Kidney epithelial cell (primary cell): ENCODE measurements around the gene CRIP1. TPM values are rescaled to one million over a fixed set of nuclear protein-coding genes. Genes with fewer than 3 reads are reported as not detected.

Source experiments
- DNase-seq: peaks from one replicate; pipeline ENCODE4 v3.0.0-alpha.2; 2010; ENCODE audit warnings: low read depth
- H3K27me3 ChIP-seq: 2 replicates; pipeline ENCODE4 v1.6.0; 2011; ENCODE audit warnings: low read length; ENCODE audit not compliant: control insufficient read depth, insufficient read depth
- H3K36me3 ChIP-seq: 2 replicates; pipeline ENCODE4 v1.5.1; 2011; ENCODE audit warnings: low read length; ENCODE audit not compliant: control insufficient read depth, insufficient read depth
- H3K4me3 ChIP-seq: 2 replicates; pipeline ENCODE4 v1.5.1; 2011; ENCODE audit warnings: low read depth, mild to moderate bottlenecking, control low read depth, low read length
- CTCF ChIP-seq: IDR thresholded peaks from 2 replicates; pipeline ENCODE4 v1.5.1; 2011; ENCODE audit warnings: mild to moderate bottlenecking, moderate library complexity, low read length, control low read depth, inconsistent platforms; ENCODE audit not compliant: insufficient read depth, poor library complexity, severe bottlenecking
- total RNA-seq: library from RNA; depleted of rRNA; stranded (reverse); fragments of >200 nt; gene quantifications from 2 replicates; pipeline ENCODE4 v1.2.3, GENCODE V29; 2015

Gene CRIP1
- total RNA-seq, 1 donor from 2014 or later: 2.0 TPM

- no peak for DNase-seq
- H3K36me3 ChIP-seq: no peaks in the 10 kb centered on the region
- no peak overlapping the region for H3K4me3 ChIP-seq
- no peak for TF ChIP-seq CTCF
- peaks cover 42% of the 10 kb centered on the region for H3K27me3 ChIP-seq
Measured at GRCh38 chr14:105534586-105534985, 47.9 kb downstream of the CRIP1 start.

DNA sequence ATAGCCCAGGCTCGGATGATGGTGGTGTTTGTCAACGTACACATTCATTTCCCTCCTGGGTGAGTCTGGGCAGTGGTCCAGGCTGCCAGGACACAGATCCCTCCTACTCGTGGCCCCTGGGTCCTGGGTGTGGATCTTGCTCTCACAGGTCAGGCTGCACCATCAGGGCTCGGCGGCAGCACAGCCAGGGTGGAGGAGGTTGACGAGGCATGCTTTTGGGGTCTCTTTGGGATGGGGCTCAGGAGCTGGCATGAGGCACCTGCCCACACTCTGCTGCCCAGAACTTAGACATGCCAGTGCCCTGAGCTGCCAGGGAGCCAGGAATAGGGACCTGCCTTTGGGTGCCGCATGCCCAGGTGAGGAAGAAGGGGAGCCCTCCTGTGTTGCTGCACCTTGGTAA is 49.4 kb downstream of the CRIP1 start:
- no peak overlapping the region for H3K4me3 ChIP-seq
- DNase-seq: no peak
- peaks cover 30% of the 10 kb centered on the region for H3K27me3 ChIP-seq
- TF ChIP-seq CTCF: no peak
- H3K36me3 ChIP-seq: no peaks in the 10 kb centered on the region

GRCh38 chr14:105536691-105537579 is 50.2 kb downstream of the CRIP1 start:
- no peak for DNase-seq
- Histone ChIP-seq H3K4me3 (no peak overlapping the region), H3K36me3 (no peaks in the 10 kb centered on the region), H3K27me3 (peaks cover 28% of the 10 kb centered on the region)
- TF ChIP-seq CTCF: no peak

GRCh38 chr14:105537580-105538474 is 51.1 kb downstream of the CRIP1 start:
- Histone ChIP-seq H3K4me3 (no peak overlapping the region), H3K36me3 (no peaks in the 10 kb centered on the region), H3K27me3 (peaks cover 28% of the 10 kb centered on the region)
- TF ChIP-seq CTCF: peak; percentile 98
- no peak for DNase-seq

Other genes with a start within 250 kb of the CRIP1 start
- 45.8 and 48.9 TPM in 2 replicates for gene BTBD6, start 238.4 kb upstream of the CRIP1 start, total RNA-seq
- gene BRF1, start 185.9 kb upstream of the CRIP1 start, total RNA-seq: 33.2 and 48.4 TPM in 2 replicates
- gene PACS2, start 172.1 kb upstream of the CRIP1 start, total RNA-seq: 105 and 114 TPM in 2 replicates
- 0.27 and 0.46 TPM in 2 replicates for gene TEX22, start 88.3 kb upstream of the CRIP1 start, total RNA-seq
- 68.3 and 75.0 TPM in 2 replicates for gene MTA1, start 67.1 kb upstream of the CRIP1 start, total RNA-seq
- gene CRIP2, start 12.1 kb upstream of the CRIP1 start, total RNA-seq: 101 and 128 TPM in 2 replicates
- 7.1 and 7.5 TPM in 2 replicates for gene TEDC1, start 4.4 kb downstream of the CRIP1 start, total RNA-seq
- 10.1 and 13.4 TPM in 2 replicates for gene TMEM121, start 39.7 kb downstream of the CRIP1 start, total RNA-seq